Fibroblast of skin of left biceps (primary cell): Measurements from ENCODE around the gene MTFP1.
"Not testable (repeated sequence)": the region's sequence is repeated elsewhere in the genome, so short reads cannot be mapped to it uniquely, and the experiment has no call there.

Source experiments
- DNase-seq, 2 experiments: peaks; one replicate each; pipeline ENCODE4 v3.0.0-alpha.2; 2013; ENCODE audit warnings: low read depth in 2 of 2

Gene MTFP1

DNA sequence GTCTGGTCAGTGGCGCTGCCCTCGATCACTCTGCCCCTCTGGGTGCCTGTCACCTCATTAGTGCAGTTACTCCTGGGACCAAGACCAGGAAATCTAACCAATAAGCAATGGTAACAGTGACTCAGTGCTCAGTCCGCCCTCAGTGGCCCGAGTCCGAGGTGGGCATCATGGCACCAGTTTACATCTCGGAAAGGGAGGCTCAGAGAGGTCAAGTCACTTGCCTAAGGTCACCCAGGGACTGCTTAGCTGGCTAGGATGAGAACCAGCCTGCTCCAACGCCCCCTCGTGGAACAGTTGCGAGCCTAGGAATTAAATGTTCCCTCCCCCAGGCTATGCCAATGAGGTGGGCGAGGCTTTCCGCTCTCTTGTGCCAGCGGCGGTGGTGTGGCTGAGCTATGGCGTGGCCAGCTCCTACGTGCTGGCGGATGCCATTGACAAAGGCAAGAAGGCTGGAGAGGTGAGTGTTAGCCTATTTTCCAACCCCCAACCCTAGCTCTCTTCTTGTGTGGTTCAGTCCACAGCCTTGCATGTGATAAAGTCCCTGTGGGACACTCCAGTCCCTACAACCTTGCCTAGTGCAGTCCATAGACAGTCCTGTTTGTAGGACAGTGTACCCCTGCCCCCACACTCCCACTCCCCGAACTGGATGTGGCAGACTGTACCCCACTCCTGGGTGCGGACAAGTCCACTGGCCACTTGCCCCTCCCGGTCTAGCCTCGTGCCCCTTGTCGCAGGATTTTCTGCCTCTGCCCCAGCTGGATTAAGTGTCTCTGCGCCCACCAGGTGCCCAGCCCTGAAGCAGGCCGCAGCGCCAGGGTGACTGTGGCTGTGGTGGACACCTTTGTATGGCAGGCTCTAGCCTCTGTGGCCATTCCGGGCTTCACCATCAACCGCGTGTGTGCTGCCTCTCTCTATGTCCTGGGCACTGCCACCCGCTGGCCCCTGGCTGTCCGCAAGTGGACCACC is 1.1 kb downstream of the MTFP1 start:
- no peak for DNase-seq

GRCh38 chr22:30427871-30428270 is 2.3 kb downstream of the MTFP1 start:
- no peak for DNase-seq

GRCh38 chr22:30429887-30430286 is 4.3 kb downstream of the MTFP1 start:
- DNase-seq: no peak

DNA sequence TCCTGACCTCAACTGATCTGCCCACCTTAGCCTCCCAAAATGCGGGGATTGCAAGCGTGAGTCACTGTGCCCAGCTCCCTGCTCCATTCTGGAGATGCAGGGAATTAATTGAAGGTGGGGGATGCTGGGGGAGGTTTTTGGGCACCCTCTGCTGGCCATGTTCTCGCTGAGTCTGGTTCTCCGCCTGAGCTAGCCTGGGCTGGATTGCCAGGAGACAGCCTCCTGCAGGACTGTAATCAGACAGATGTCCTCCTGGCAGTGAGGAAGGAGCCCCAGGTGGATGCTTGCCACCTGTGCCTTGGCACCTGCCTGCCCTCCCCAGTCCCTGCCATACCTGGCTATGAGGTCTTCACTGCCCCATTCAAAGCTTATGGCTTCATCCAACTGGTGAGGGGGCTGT is 5.4 kb downstream of the MTFP1 start:
- DNase-seq: no peak

DNA sequence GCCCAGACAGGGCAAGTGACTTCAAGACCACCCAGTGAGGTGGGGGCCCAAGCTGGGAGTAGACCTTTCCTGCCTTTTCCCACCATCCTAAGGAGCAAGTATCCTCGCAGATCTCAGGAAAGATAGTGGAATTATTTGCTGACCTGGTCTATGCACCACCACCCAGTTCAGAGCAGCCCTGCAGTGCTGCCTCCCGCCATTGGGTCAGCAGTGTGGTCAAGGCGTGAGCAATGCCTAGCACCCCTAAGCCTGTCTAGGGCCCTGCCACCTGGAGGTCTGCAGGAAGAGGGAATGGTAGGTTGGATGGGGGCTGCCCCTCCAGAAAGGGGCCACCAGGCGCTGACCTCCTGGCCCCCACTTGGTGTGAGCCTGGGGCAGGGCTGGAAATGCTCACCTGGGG is 6.5 kb downstream of the MTFP1 start:
- no peak for DNase-seq

- DNase-seq: no peak
These were observed 7.0 kb downstream of the MTFP1 start for GRCh38 chr22:30432520-30432919.

GRCh38 chr22:30433227-30433626 is 7.7 kb downstream of the MTFP1 start:
- no peak for DNase-seq

DNA sequence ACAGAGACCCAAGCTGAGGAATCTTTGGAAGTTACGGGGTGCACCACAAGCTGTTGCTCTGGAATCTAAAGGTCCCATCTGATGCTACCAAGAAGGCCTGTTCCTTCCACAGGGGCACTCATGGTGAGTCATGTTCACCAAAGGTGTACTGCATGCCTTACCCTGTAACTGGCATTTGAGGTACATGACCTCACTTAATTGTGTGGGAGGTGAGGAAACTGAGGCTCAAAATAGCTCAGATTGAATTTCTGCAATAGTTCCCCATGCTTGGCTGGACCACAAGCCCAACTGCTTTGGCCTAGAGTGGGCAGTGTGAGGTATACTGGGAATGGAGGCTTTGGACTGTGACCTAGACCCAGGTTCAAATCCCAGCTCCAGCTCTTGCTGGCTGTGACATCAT is 8.2 kb downstream of the MTFP1 start:
- DNase-seq: no peak

- DNase-seq: no peak
These were observed 9.3 kb downstream of the MTFP1 start for GRCh38 chr22:30434843-30435242.

- DNase-seq: no peak
These were observed 10.1 kb downstream of the MTFP1 start for GRCh38 chr22:30435674-30436126.

DNA sequence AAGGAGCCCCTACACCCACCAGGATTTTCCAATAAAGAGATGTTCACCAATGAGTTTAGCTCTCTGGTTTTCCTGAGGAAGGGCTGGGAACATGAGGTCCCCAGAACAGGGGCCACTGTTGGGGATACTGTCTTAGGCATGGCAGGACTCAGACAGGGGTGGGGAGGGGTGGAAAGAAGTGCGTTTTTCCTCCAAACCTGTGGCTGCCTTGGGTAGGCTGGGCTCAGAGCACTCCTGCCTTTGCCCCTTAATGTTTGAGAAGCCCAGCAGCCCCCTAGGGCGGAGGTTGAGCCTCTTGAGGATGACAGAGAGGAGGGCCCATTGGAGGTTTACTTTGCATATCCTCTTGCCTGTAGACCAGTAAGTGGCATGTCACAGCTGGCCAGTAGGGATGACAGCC is 10.6 kb downstream of the MTFP1 start:
- no peak for DNase-seq

- DNase-seq: no peak
These were observed 13.0 kb downstream of the MTFP1 start for GRCh38 chr22:30438559-30438958.

DNA sequence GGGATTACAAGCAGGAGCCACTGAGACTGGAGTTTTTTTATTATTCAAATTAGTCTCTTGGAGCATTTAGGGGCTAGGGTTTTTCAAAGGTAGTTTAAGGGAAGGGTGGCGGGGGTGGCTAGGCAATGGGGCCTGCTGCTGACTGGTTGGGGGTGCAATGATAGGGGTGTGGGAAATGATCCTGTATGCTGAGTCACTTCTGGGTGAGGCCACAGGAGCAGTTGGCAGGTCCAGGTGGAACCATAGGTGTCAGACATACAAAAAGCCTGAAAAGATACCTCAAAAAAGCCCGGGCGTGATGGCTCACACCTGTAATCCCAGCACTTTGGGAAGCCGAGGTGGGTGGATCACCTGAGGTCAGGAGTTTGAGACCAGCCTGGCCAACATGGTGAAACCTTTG is 13.7 kb downstream of the MTFP1 start:
- no peak for DNase-seq

DNA sequence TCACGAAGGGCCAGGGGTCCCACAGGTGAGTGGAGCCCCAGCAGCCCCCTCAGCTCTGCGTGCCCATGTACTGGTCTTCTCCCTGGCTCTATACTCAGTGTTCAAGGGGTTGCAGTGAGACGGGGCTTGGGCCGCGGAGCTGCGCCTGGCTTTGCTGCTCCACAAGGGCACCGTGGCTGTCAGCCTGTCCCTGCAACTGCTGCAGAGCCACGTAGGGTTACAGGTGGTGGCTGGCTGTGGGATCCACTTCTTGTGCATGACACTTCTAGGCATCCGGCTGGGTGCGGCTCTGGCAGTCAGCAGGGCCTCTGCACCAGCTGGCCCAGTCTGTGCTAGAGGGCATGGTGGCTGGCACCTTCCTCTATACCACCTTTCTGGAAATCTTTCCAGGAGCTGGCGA is 14.3 kb downstream of the MTFP1 start:
- no peak for DNase-seq

DNA sequence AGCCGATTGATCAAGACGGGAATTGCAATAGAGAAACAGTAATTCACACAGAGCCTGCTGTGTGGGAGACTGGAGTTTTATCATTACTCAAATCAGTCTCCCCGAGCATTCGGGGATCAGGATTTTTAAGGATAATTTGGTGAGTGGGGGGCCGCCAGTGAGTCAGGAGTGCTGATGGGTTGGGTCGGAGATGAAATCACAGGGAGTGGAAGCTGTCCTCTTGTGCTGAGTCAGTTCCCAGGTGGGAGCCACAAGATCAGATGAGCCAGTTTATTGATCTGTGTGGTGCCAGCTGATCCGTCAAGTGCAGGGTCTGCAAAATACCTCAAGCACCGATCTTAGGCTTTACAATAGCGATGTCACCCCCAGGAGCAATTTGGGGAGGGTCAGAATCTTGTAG is 15.5 kb downstream of the MTFP1 start:
- no peak for DNase-seq

DNA sequence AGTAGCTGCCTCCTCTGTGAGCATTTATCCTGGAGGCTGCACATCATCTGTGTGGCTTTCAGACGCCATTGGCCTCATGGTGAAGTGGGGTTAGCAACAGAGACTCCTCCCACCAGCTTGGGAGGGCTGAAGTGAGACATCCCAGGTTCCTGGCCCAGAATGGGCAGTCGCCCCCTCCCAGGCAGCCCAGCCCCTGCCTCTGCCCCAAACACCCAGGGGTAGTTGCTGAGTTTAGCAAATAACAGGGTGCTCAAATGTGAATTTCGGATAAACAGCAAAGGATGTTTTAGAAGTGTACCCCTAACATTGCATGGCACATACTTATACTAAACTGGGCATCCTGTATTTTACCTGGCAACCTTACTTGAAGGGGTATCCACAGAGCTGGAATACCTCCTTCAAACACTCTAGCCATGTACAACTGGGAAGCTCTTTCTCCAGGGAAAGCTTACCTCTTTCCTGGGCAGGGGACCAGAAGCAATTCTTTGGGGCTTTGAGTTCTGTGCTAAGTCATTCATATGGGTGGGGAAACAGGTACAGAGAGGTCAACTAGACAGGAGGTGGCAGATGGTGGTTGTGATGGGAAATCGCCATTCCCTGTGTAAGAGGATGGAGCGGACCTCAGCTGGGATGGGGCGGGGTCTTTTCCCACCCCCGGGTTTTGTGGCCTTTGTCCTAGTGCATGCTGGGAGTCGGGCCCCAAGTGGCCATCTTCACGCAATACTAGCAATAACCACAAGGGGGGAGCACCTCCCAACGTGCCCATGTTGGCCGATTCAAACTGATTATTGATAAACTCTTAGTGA is 19.3 kb downstream of the MTFP1 start:
- no peak for DNase-seq

GRCh38 chr22:30445438-30446145 is 20.0 kb downstream of the MTFP1 start:
- no peak for DNase-seq

DNA sequence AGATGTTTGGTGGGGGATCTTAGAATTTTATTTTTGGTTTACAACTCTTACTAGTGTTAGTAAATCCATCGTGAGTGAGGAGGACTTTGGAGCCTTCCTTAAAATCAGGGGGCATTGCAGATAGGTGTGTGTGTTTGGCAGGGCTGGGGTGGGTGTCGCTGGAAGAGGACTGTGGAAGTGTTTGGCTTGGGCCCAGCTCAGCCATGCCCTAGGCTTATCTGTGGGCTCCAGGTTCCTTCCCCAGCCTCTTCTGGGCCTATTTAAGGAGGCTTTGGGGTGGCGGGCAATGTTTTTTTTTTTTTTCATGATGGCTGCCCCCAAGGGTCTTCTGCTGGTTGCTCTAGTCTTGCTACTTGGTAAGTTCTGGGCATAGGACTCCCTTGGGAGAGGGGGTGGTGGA is 22.1 kb downstream of the MTFP1 start:
- no peak for DNase-seq

DNA sequence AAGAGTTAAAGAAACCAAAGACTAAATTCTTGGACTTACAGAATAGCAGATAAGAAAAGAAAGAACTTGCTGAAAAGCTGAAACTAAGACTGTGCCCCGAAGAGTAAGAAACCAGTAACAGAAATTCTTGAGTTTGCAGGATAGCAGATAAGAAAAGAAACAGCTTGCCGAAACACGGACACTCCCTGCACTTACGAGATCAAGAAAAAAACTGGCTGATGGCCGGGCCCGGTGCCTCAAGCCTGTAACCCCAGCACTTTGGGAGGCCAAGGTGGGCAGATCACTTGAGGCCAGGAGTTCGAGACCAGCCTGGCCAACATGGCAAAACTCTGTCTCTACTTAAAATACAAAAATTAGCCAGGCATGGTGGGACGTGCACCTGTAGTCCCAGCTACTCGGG is 25.9 kb downstream of the MTFP1 start:
- DNase-seq: not testable (repeated sequence)

GRCh38 chr22:30452861-30453260 is 27.3 kb downstream of the MTFP1 start:
- no peak for DNase-seq

DNA sequence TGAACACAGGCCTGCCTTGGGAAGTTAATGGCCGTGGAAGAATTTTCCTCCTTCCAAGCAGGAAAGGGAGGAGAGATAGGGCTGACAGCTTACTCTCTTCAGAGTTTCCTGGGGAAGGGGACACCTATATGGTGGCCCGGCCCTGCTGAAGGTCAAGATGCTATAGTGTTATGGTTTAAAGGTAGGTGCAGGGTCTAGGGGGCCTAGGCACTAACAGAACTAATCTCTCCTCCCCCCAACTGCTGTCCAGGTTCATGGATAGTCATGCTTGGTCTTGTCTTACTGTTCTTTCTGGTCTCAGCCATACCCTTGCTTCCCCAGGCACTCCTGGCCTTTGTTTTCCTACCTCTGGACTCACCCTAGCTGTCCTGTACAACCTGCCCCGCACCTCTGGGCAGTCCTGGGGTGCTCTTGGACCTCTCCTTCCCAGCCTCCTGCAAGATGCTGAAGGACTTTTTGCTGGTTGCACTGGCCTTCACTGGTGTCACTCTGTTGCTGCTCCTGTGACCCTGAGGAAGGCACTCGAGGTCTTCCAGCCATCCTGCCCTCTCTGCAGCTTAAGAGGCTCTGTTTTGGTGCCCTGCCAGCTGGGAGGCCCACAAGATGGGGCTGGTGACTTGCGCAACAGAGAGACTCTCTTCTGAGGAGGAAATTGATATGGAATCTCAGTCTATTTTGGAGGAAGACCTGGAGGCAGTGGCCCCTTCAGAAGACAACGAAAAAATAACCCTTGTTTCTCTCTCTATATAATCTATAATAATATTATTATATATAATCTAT is 28.4 kb downstream of the MTFP1 start:
- no peak for DNase-seq
